Suprapubic skin (tissue), 4 donors: ENCODE measurements around the gene TXNL4B.

Experiments
- POLR2A ChIP-seq, 2 donors: fragments of 450-650 bp; IDR thresholded peaks; one replicate each; pipeline ENCODE4 v1.6.1; 2017; ENCODE audit warnings: antibody characterized with exemption in 2 of 2, mild to moderate bottlenecking in 2 of 2, moderate library complexity in 2 of 2
- POLR2AphosphoS5 ChIP-seq, 3 donors: sonication (generic); formaldehyde crosslinking; IDR thresholded peaks; one replicate each; pipeline ENCODE4 v1.6.1; 2017; ENCODE audit warnings: antibody characterized with exemption in 3 of 3
- TF ChIP-seq, protein P1 (sequence below), 2 donors: fragments of 200-600 bp in 1 of 2; fragments of 450-650 bp in 1 of 2; sonication (generic) in 1 of 2; IDR thresholded peaks; one replicate each; pipeline ENCODE4 v1.5.1; 2016 to 2019; ENCODE audit warnings: antibody characterized with exemption in 2 of 2, mild to moderate bottlenecking in 1 of 2, moderate library complexity in 1 of 2

DNA sequence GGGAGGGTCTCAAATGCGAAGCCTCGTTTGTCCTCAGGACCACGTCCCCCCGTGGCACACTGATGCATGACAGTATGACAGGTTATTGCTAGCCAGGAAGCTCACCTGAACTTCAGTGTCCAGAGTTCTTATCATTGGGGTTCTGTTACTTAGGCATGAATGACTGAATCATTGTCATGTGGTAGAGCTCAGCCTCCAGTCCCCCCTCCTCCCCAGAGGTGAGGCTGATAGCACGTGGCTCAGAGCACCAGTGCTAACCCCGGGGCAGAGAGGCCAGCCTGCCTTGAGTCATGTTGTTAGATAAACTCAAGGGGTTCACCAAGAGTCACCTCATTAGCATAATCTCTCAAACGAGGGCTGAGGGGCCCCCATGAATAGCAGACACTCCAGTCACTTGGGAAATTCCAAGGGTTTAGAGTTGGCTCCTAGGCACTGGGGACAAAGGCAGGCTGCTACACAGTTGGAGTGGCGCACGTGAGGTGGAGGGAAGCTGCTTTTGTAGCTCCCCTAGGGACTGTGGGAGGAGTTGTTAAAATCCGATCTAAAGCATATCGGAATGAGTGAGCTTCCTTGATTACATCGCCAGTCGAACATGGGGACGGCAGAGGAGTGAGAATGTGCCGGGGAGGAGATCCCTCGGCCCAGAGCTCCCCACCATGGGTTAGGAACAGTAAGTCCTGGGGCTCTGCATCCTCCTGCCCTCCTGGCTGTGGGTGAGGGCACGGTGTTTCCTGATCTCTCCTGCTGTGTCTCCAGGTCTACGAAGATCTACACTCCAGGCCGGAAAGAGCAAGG, 18.4 kb upstream of the TXNL4B start:
- TF ChIP-seq, protein P1, sequence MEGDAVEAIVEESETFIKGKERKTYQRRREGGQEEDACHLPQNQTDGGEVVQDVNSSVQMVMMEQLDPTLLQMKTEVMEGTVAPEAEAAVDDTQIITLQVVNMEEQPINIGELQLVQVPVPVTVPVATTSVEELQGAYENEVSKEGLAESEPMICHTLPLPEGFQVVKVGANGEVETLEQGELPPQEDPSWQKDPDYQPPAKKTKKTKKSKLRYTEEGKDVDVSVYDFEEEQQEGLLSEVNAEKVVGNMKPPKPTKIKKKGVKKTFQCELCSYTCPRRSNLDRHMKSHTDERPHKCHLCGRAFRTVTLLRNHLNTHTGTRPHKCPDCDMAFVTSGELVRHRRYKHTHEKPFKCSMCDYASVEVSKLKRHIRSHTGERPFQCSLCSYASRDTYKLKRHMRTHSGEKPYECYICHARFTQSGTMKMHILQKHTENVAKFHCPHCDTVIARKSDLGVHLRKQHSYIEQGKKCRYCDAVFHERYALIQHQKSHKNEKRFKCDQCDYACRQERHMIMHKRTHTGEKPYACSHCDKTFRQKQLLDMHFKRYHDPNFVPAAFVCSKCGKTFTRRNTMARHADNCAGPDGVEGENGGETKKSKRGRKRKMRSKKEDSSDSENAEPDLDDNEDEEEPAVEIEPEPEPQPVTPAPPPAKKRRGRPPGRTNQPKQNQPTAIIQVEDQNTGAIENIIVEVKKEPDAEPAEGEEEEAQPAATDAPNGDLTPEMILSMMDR (IDR thresholded peaks at IDR 0.05), result no peak
- no peak for TF ChIP-seq POLR2A (IDR thresholded peaks at IDR 0.05)
- TF ChIP-seq POLR2AphosphoS5 (IDR thresholded peaks at IDR 0.05), result no peak
